Keratinocyte (primary cell): Measurements from ENCODE around the gene VPS13D. TPM values are rescaled to one million over a fixed set of nuclear protein-coding genes. Genes with fewer than 3 reads are reported as not detected.

Source experiments
- DNase-seq: peaks from one replicate; pipeline ENCODE4 v3.0.0-alpha.2; 2011; ENCODE audit warnings: low read depth, missing footprints, low spot score
- FAIRE-seq: peaks from 2 replicates; lab custom pipeline; 2011; peaks lifted over from hg19 to GRCh38; lab: Jason Lieb, UNC
- H2AFZ ChIP-seq: 2 replicates; pipeline ENCODE4 v1.6.0; 2012; ENCODE audit warnings: low read length, control low read depth, inconsistent platforms; ENCODE audit not compliant: control insufficient read depth
- H3K27ac ChIP-seq: 2 replicates; pipeline ENCODE4 v1.5.1; 2011; ENCODE audit warnings: low read length; ENCODE audit not compliant: control insufficient read depth, insufficient read depth
- H3K27me3 ChIP-seq: 3 replicates; pipeline ENCODE4 v1.6.0; 2011; ENCODE audit warnings: low read length; ENCODE audit not compliant: control insufficient read depth, insufficient read depth; ENCODE audit errors: extremely low read depth
- H3K36me3 ChIP-seq, 2 experiments: 2 replicates in 1 of 2; 3 replicates in 1 of 2; pipeline ENCODE4 v1.5.1; 2011; ENCODE audit warnings: low read length in 2 of 2, mild to moderate bottlenecking in 1 of 2; ENCODE audit not compliant: control insufficient read depth in 2 of 2, insufficient read depth in 2 of 2; ENCODE audit errors: extremely low read depth in 1 of 2
- H3K4me1 ChIP-seq: 3 replicates; pipeline ENCODE4 v1.5.1; 2011; ENCODE audit warnings: low read length; ENCODE audit not compliant: control insufficient read depth, insufficient read depth; ENCODE audit errors: extremely low read depth
- H3K4me2 ChIP-seq: 3 replicates; pipeline ENCODE4 v1.6.0; 2011; ENCODE audit warnings: low read depth, low read length; ENCODE audit not compliant: control insufficient read depth, insufficient read depth; ENCODE audit errors: extremely low read depth
- H3K4me3 ChIP-seq, 3 experiments: fragments of 200-600 bp in 1 of 3; sonication (generic) in 1 of 3; 2 replicates in 2 of 3; 3 replicates in 1 of 3; pipeline ENCODE4 v1.5.1; 2011 to 2016; ENCODE audit warnings: low read length in 3 of 3, mild to moderate bottlenecking in 3 of 3, control low read depth in 2 of 3, inconsistent platforms in 1 of 3, low read depth in 1 of 3, mixed read lengths in 1 of 3, mixed run types in 1 of 3, moderate library complexity in 1 of 3; ENCODE audit not compliant: control insufficient read depth in 2 of 3, insufficient read depth in 2 of 3; ENCODE audit errors: extremely low read depth in 1 of 3
- H3K79me2 ChIP-seq: 2 replicates; pipeline ENCODE4 v1.6.0; 2012; ENCODE audit warnings: low read length; ENCODE audit not compliant: control insufficient read depth, insufficient read depth
- H3K9ac ChIP-seq: 3 replicates; pipeline ENCODE4 v1.6.0; 2011; ENCODE audit warnings: low read length; ENCODE audit not compliant: control insufficient read depth, insufficient read depth; ENCODE audit errors: extremely low read depth
- H3K9me1 ChIP-seq: 3 replicates; pipeline ENCODE4 v1.6.0; 2011; ENCODE audit warnings: low read length; ENCODE audit not compliant: control insufficient read depth, insufficient read depth; ENCODE audit errors: extremely low read depth
- H3K9me3 ChIP-seq: 2 replicates; pipeline ENCODE4 v1.5.1; 2012; ENCODE audit warnings: low read depth, low read length; ENCODE audit not compliant: control insufficient read depth
- H4K20me1 ChIP-seq: 3 replicates; pipeline ENCODE4 v1.6.0; 2011; ENCODE audit warnings: low read length; ENCODE audit not compliant: control insufficient read depth, insufficient read depth; ENCODE audit errors: extremely low read depth
- CTCF ChIP-seq, 3 experiments: IDR thresholded peaks in 1 of 3; conservative IDR thresholded peaks in 1 of 3; optimal IDR thresholded peaks in 1 of 3; 2 replicates in 2 of 3; 3 replicates in 1 of 3; pipeline versions ENCODE3 to v1.5.1; 2011; ENCODE audit warnings: low read length in 3 of 3, mild to moderate bottlenecking in 3 of 3, moderate library complexity in 2 of 3, control low read depth in 1 of 3, inconsistent platforms in 1 of 3; ENCODE audit not compliant: insufficient read depth in 2 of 3; ENCODE audit errors: extremely low read depth in 1 of 3
- EZH2 ChIP-seq: IDR thresholded peaks from one replicate; pipeline ENCODE4 v1.6.1; 2012; ENCODE audit warnings: inconsistent platforms, mild to moderate bottlenecking, low read length, moderate library complexity
- dilution Hi-C: fragments of 300-500 bp; cut with MboI; formaldehyde crosslinking; loops from one replicate; pipeline ENCODE4 v1.7.0; 2020; ENCODE audit warnings: low sequenced_read_pairs; ENCODE audit not compliant: extremely low pct_ligation_motif_present
- polyA plus RNA-seq, 5 experiments: library from polyadenylated mRNA; depleted of rRNA in 3 of 5; stranded (reverse) in 3 of 5; stranded (forward) in 1 of 5; unstranded in 1 of 5; fragments of >200 nt; gene quantifications; 1 replicate in 1 of 5; 2 replicates in 3 of 5; 3 replicates in 1 of 5; pipeline versions ENCODE4 v1.2.1 to v1.2.3, GENCODE V29; 2011 to 2012; ENCODE audit warnings: missing spikeins in 2 of 5, low read depth in 1 of 5, low replicate concordance in 1 of 5

The VPS13D gene
- polyA plus RNA-seq, 1 donor (not counting 4 experiments of a cell fraction or from before 2014, with no cell fraction given): 19.0 TPM

GRCh38 chr1:12444329-12444841 is 214.6 kb downstream of the VPS13D start:
- H3K4me3 ChIP-seq: no peak overlapping the region
- H3K27me3 ChIP-seq: no peaks in the 10 kb centered on the region
- TF ChIP-seq CTCF (optimal IDR thresholded peaks at IDR 0.05 in 1 of 3, IDR thresholded peaks at IDR 0.05 in 1 of 3, conservative IDR thresholded peaks at IDR 0.05 in 1 of 3; ENCODE audit: extremely low read depth in 1 of 3, insufficient read depth in 2 of 3, low read length in 3 of 3) (no peak), EZH2 (no peak)
- no peaks in the 10 kb centered on the region for H4K20me1 ChIP-seq
- peaks cover 0 to 2% of the 10 kb centered on the region in 2 experiments for H3K36me3 ChIP-seq
- H3K4me1 ChIP-seq: peaks cover 17% of the 10 kb centered on the region
- H3K79me2 ChIP-seq: no peaks in the 10 kb centered on the region
- H3K27ac ChIP-seq: no peak overlapping the region
- H3K9me3 ChIP-seq: no peaks in the 10 kb centered on the region
- H3K9me1 ChIP-seq: no peaks in the 10 kb centered on the region
- H3K9ac ChIP-seq: no peak overlapping the region
- dilution Hi-C loops: no loop called here
- DNase-seq: no peak
- FAIRE-seq: no peak
- no peak overlapping the region for H2AFZ ChIP-seq
- no peak overlapping the region for H3K4me2 ChIP-seq

DNA sequence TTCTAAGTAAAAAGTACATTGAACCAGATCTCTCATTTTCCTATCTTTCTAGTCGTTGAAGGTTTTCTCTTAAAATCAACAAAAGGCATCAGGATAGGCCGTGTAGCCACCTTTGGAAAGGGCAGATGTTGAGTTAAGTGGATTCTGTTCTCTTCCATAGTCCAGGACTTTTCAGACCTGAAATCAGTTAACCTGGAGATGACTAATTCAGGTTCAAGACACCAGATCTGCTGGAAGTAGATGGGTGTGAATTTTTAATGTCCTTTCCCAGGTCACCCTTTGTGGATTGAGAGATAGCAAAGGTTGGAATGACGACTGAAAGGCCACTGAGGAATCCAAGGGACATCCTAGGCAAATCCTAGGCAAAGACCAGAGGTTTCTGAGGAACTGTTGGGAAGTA is 215.4 kb downstream of the VPS13D start:
- FAIRE-seq (no peak), DNase-seq (no peak)
- H3K4me3 ChIP-seq: no peak overlapping the region
- no peaks in the 10 kb centered on the region for H3K27me3 ChIP-seq
- H2AFZ ChIP-seq: no peak overlapping the region
- dilution Hi-C loops: no loop called here
- TF ChIP-seq CTCF (optimal IDR thresholded peaks at IDR 0.05 in 1 of 3, IDR thresholded peaks at IDR 0.05 in 1 of 3, conservative IDR thresholded peaks at IDR 0.05 in 1 of 3; ENCODE audit: extremely low read depth in 1 of 3, insufficient read depth in 2 of 3, low read length in 3 of 3) (no peak), EZH2 (no peak)
- no peaks in the 10 kb centered on the region for H4K20me1 ChIP-seq
- no peak overlapping the region for H3K4me2 ChIP-seq
- H3K27ac ChIP-seq: no peak overlapping the region
- no peaks in the 10 kb centered on the region for H3K79me2 ChIP-seq
- peaks cover 24% of the 10 kb centered on the region for H3K4me1 ChIP-seq
- no peaks in the 10 kb centered on the region for H3K9me3 ChIP-seq
- no peak overlapping the region for H3K9ac ChIP-seq
- H3K9me1 ChIP-seq: no peaks in the 10 kb centered on the region
- H3K36me3 ChIP-seq: peaks cover 0 to 2% of the 10 kb centered on the region in 2 experiments
